ENCODE data around the gene LSM14B. TPM values are rescaled to one million over a fixed set of nuclear protein-coding genes. Genes with fewer than 3 reads are reported as not detected.

Gene LSM14B
- total RNA-seq, 1 experiment from 2014 or later = 73.5 TPM

DNA sequence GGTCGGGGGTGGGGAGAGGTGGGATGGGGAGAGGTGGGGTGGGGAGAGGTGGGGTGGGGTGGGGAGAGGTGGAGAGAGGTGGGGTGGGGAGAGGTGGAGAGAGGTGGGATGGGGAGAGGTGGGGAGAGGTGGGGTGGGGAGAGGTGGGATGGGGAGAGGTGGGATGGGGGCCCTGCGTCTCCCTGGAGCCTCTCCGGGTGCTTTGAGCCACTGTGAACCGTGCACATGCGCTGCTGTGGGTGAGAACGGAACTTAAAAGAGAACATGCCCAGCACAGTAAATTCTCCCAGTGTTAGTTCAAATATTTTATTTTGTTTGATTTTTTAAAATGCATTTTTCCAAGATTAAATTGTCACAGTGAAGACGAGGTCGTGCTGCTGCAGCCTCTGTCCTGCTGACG lies 38.0 kb downstream of the LSM14B start (continued):
- no peak for TF ChIP-seq CTCF (IDR thresholded peaks at IDR 0.05)

- H3K4me3 Mint-ChIP-seq = no peak overlapping the region
- H3K4me1 Mint-ChIP-seq = peaks cover 5% of the 10 kb centered on the region
- ChIA-PET CTCF (no interaction called here), POLR2A (no interaction called here)
- TF ChIP-seq CBFB (CRISPR knock-in tag; IDR thresholded peaks at IDR 0.05; ENCODE audit: low read depth) (no peak), ZBTB21 (CRISPR knock-in tag; IDR thresholded peaks at IDR 0.05; ENCODE audit: borderline replicate concordance) (no peak), RELA (CRISPR knock-in tag; IDR thresholded peaks at IDR 0.05; ENCODE audit: borderline replicate concordance) (no peak)
- TF ChIP-seq, protein P1, sequence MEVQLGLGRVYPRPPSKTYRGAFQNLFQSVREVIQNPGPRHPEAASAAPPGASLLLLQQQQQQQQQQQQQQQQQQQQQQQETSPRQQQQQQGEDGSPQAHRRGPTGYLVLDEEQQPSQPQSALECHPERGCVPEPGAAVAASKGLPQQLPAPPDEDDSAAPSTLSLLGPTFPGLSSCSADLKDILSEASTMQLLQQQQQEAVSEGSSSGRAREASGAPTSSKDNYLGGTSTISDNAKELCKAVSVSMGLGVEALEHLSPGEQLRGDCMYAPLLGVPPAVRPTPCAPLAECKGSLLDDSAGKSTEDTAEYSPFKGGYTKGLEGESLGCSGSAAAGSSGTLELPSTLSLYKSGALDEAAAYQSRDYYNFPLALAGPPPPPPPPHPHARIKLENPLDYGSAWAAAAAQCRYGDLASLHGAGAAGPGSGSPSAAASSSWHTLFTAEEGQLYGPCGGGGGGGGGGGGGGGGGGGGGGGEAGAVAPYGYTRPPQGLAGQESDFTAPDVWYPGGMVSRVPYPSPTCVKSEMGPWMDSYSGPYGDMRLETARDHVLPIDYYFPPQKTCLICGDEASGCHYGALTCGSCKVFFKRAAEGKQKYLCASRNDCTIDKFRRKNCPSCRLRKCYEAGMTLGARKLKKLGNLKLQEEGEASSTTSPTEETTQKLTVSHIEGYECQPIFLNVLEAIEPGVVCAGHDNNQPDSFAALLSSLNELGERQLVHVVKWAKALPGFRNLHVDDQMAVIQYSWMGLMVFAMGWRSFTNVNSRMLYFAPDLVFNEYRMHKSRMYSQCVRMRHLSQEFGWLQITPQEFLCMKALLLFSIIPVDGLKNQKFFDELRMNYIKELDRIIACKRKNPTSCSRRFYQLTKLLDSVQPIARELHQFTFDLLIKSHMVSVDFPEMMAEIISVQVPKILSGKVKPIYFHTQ (CRISPR knock-in tag; IDR thresholded peaks at IDR 0.05) = no peak
- no peak for ATAC-seq
- no peak for DNase-seq (ENCODE audit: low spot score)
- no peaks in the 10 kb centered on the region for H3K27me3 Mint-ChIP-seq (ENCODE audit: low read depth)
- H3K9me3 Mint-ChIP-seq = no peaks in the 10 kb centered on the region
- no peak overlapping the region for H3K27ac Mint-ChIP-seq
- H3K36me3 Mint-ChIP-seq = peaks cover 23% of the 10 kb centered on the region
Measured at GRCh38 chr20:62160876-62161275, 38.6 kb downstream of the LSM14B start.

GRCh38 chr20:62161347-62161746 lies 39.1 kb downstream of the LSM14B start:
- no peak overlapping the region for H3K27ac Mint-ChIP-seq
- no peak for ATAC-seq
- no peak for TF ChIP-seq ATF1 (CRISPR knock-in tag; IDR thresholded peaks at IDR 0.05)
- TF ChIP-seq CBFB (CRISPR knock-in tag; IDR thresholded peaks at IDR 0.05; ENCODE audit: low read depth) = no peak
- TF ChIP-seq NFYB (CRISPR knock-in tag; conservative IDR thresholded peaks at IDR 0.05; ENCODE audit: low read depth) = no peak
- no peak for TF ChIP-seq E2F1 (CRISPR knock-in tag; IDR thresholded peaks at IDR 0.05)
- TF ChIP-seq, protein P2, sequence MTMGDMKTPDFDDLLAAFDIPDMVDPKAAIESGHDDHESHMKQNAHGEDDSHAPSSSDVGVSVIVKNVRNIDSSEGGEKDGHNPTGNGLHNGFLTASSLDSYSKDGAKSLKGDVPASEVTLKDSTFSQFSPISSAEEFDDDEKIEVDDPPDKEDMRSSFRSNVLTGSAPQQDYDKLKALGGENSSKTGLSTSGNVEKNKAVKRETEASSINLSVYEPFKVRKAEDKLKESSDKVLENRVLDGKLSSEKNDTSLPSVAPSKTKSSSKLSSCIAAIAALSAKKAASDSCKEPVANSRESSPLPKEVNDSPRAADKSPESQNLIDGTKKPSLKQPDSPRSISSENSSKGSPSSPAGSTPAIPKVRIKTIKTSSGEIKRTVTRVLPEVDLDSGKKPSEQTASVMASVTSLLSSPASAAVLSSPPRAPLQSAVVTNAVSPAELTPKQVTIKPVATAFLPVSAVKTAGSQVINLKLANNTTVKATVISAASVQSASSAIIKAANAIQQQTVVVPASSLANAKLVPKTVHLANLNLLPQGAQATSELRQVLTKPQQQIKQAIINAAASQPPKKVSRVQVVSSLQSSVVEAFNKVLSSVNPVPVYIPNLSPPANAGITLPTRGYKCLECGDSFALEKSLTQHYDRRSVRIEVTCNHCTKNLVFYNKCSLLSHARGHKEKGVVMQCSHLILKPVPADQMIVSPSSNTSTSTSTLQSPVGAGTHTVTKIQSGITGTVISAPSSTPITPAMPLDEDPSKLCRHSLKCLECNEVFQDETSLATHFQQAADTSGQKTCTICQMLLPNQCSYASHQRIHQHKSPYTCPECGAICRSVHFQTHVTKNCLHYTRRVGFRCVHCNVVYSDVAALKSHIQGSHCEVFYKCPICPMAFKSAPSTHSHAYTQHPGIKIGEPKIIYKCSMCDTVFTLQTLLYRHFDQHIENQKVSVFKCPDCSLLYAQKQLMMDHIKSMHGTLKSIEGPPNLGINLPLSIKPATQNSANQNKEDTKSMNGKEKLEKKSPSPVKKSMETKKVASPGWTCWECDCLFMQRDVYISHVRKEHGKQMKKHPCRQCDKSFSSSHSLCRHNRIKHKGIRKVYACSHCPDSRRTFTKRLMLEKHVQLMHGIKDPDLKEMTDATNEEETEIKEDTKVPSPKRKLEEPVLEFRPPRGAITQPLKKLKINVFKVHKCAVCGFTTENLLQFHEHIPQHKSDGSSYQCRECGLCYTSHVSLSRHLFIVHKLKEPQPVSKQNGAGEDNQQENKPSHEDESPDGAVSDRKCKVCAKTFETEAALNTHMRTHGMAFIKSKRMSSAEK (CRISPR knock-in tag; IDR thresholded peaks at IDR 0.05; ENCODE audit: borderline replicate concordance) = no peak
- no peak for TF ChIP-seq ZBTB21 (CRISPR knock-in tag; IDR thresholded peaks at IDR 0.05; ENCODE audit: borderline replicate concordance)
- TF ChIP-seq ETV6 (CRISPR knock-in tag; IDR thresholded peaks at IDR 0.05) = no peak
- no peak for TF ChIP-seq EMX1 (CRISPR knock-in tag; IDR thresholded peaks at IDR 0.05)
- no peak for TF ChIP-seq TP53 (CRISPR knock-in tag; IDR thresholded peaks at IDR 0.05)
- TF ChIP-seq SP1 (CRISPR knock-in tag; conservative IDR thresholded peaks at IDR 0.05) = no peak
- no peak for TF ChIP-seq NFE2L1 (CRISPR knock-in tag; IDR thresholded peaks at IDR 0.05)
- ChIA-PET POLR2A (no interaction called here), CTCF (no interaction called here)
- no peak overlapping the region for H3K4me3 Mint-ChIP-seq
- H3K4me1 Mint-ChIP-seq = peaks cover under 1% of the 10 kb centered on the region; the same call in 1 of the 2 replicates
- peaks cover 28% of the 10 kb centered on the region for H3K36me3 Mint-ChIP-seq
- H3K27me3 Mint-ChIP-seq (ENCODE audit: low read depth) = no peaks in the 10 kb centered on the region
- no peaks in the 10 kb centered on the region for H3K9me3 Mint-ChIP-seq
- no peak for DNase-seq (ENCODE audit: low spot score)
